CD4-positive, CD25-positive, alpha-beta regulatory T cell (primary cell): ENCODE measurements around the gene CTCFL. TPM values are rescaled to one million over a fixed set of nuclear protein-coding genes. Genes with fewer than 3 reads are reported as not detected.
"Not testable (repeated sequence)": the region's sequence is repeated elsewhere in the genome, so short reads cannot be mapped to it uniquely, and the experiment has no call there.

Source experiments
- ATAC-seq, 2 donors: fragments of 150-1000 bp; cut with Tn5 transposase; one replicate each; pipeline ENCODE4 v1.10.0; 2021; ENCODE audit warnings: low read depth in 2 of 2, moderate number of reproducible peaks in 2 of 2, moderate library complexity in 1 of 2
- DNase-seq, 3 donors: peaks; one replicate each; pipeline versions ENCODE4 v3.0.0 to v3.0.0-alpha.2; 2012 to 2022; ENCODE audit warnings: mixed read lengths in 1 of 3
- H3K27ac ChIP-seq: one replicate; pipeline ENCODE4 v1.7.0; 2013; ENCODE audit warnings: mild to moderate bottlenecking, low read length; ENCODE audit not compliant: insufficient read depth, poor library complexity, severe bottlenecking
- H3K27me3 ChIP-seq: one replicate; pipeline ENCODE4 v1.7.0; 2013; ENCODE audit warnings: low read length; ENCODE audit not compliant: control insufficient read depth, insufficient read depth
- H3K36me3 ChIP-seq: one replicate; pipeline ENCODE4 v1.7.0; 2013; ENCODE audit warnings: mild to moderate bottlenecking, low read length, moderate library complexity; ENCODE audit not compliant: control insufficient read depth, insufficient read depth
- H3K4me1 ChIP-seq: 2 replicates; pipeline ENCODE4 v1.7.0; 2013; ENCODE audit warnings: mild to moderate bottlenecking, low read length; ENCODE audit not compliant: insufficient read depth, control insufficient read depth, poor library complexity, severe bottlenecking
- H3K4me3 ChIP-seq: one replicate; pipeline ENCODE4 v1.7.0; 2013; ENCODE audit warnings: low read depth, mild to moderate bottlenecking, low read length, moderate library complexity
- H3K9me3 ChIP-seq, 2 experiments: 1 replicate in 1 of 2; 2 replicates in 1 of 2; pipeline ENCODE4 v1.7.0; 2013; ENCODE audit warnings: low read length in 2 of 2, mild to moderate bottlenecking in 1 of 2, moderate library complexity in 1 of 2; ENCODE audit not compliant: control insufficient read depth in 2 of 2
- H3K27ac Mint-ChIP-seq, 3 donors: one replicate each; pipeline ENCODE4 v1.8.0; 2020 to 2022; ENCODE audit warnings: mild to moderate bottlenecking in 3 of 3, mixed read lengths in 3 of 3, moderate library complexity in 2 of 3
- H3K27me3 Mint-ChIP-seq: one replicate; pipeline ENCODE4 v1.8.0; 2022; ENCODE audit warnings: mild to moderate bottlenecking, mixed read lengths
- H3K36me3 Mint-ChIP-seq: one replicate; pipeline ENCODE4 v1.8.0; 2020; ENCODE audit warnings: mixed read lengths
- H3K4me1 Mint-ChIP-seq, 4 donors: one replicate each; pipeline ENCODE4 v1.8.0; 2020 to 2022; ENCODE audit warnings: mixed read lengths in 4 of 4, mild to moderate bottlenecking in 1 of 4
- H3K4me3 Mint-ChIP-seq, 4 donors: one replicate each; pipeline ENCODE4 v1.8.0; 2020 to 2022; ENCODE audit warnings: mild to moderate bottlenecking in 4 of 4, mixed read lengths in 4 of 4, moderate library complexity in 3 of 4
- H3K9me3 Mint-ChIP-seq, 7 donors: one replicate each; pipeline ENCODE4 v1.8.0; 2020 to 2022; ENCODE audit warnings: mixed read lengths in 7 of 7, mild to moderate bottlenecking in 3 of 7, moderate library complexity in 2 of 7
- polyA plus RNA-seq, 4 donors: library from polyadenylated mRNA; unstranded; fragments of 300-500 nt; fragmentation: Illumina TruSeq; gene quantifications; one replicate each; pipeline ENCODE4 v1.2.3, GENCODE V29; 2021
- total RNA-seq: library from RNA; stranded (reverse); gene quantifications from one replicate; pipeline ENCODE4 v1.2.3, GENCODE V29; 2022

The CTCFL gene
- total and polyA plus RNA-seq, 5 donors from 2014 or later: not detected

- H3K36me3 Mint-ChIP-seq: no peaks in the 10 kb centered on the region
- no peak overlapping the region for H3K4me3 Mint-ChIP-seq
- H3K27me3 ChIP-seq: peaks cover 4% of the 10 kb centered on the region
- no peaks in the 10 kb centered on the region for H3K9me3 ChIP-seq
- H3K4me1 Mint-ChIP-seq: peaks cover 0 to 2% (median 0%) of the 10 kb centered on the region in 4 donors
- no peak overlapping the region for H3K4me3 ChIP-seq
- no peaks in the 10 kb centered on the region for H3K4me1 ChIP-seq
- no peak overlapping the region for H3K27ac ChIP-seq
- H3K9me3 Mint-ChIP-seq: no peaks in the 10 kb centered on the region
- ATAC-seq (no peak), DNase-seq (no peak)
- no peaks in the 10 kb centered on the region for H3K36me3 ChIP-seq
- no peak overlapping the region for H3K27ac Mint-ChIP-seq
- H3K27me3 Mint-ChIP-seq: peaks cover 15% of the 10 kb centered on the region
These were observed 11.7 kb downstream of the CTCFL start for GRCh38 chr20:57513199-57513598.

- no peaks in the 10 kb centered on the region for H3K9me3 Mint-ChIP-seq
- no peaks in the 10 kb centered on the region for H3K9me3 ChIP-seq
- no peaks in the 10 kb centered on the region for H3K36me3 ChIP-seq
- H3K4me3 Mint-ChIP-seq: no peak overlapping the region
- H3K27ac Mint-ChIP-seq: no peak overlapping the region
- H3K4me1 Mint-ChIP-seq: peaks cover 0 to 2% (median 0%) of the 10 kb centered on the region in 4 donors
- no peak for ATAC-seq
- H3K27me3 Mint-ChIP-seq: peaks cover 15% of the 10 kb centered on the region
- no peaks in the 10 kb centered on the region for H3K36me3 Mint-ChIP-seq
- no peak overlapping the region for H3K27ac ChIP-seq
- DNase-seq: no peak
- peaks cover 4% of the 10 kb centered on the region for H3K27me3 ChIP-seq
- H3K4me3 ChIP-seq: no peak overlapping the region
- no peaks in the 10 kb centered on the region for H3K4me1 ChIP-seq
These were observed 12.5 kb downstream of the CTCFL start for GRCh38 chr20:57512432-57512831.

GRCh38 chr20:57511709-57512108 lies 13.2 kb downstream of the CTCFL start:
- H3K4me1 Mint-ChIP-seq: not testable (repeated sequence)

GRCh38 chr20:57509665-57510237 lies 15.2 kb downstream of the CTCFL start:
- Mint-ChIP-seq H3K9me3 (no peaks in the 10 kb centered on the region), H3K4me1 (peaks cover 0 to 1% (median 0%) of the 10 kb centered on the region in 4 donors), H3K36me3 (no peaks in the 10 kb centered on the region), H3K4me3 (no peak overlapping the region), H3K27me3 (peaks cover 23% of the 10 kb centered on the region), H3K27ac (no peak overlapping the region)
- no peaks in the 10 kb centered on the region for H3K9me3 ChIP-seq
- H3K27ac ChIP-seq: no peak overlapping the region
- peaks cover 4% of the 10 kb centered on the region for H3K27me3 ChIP-seq
- peak in 1 of 3 donors; percentile 6 for DNase-seq
- no peaks in the 10 kb centered on the region for H3K4me1 ChIP-seq
- no peak overlapping the region for H3K4me3 ChIP-seq
- ATAC-seq: no peak
- no peaks in the 10 kb centered on the region for H3K36me3 ChIP-seq

More at GRCh38 chr20:57511709-57512108, 13.2 kb downstream of the CTCFL start:
- not testable (repeated sequence) for H3K9me3 ChIP-seq, H3K27me3 ChIP-seq, H3K27ac Mint-ChIP-seq, ATAC-seq, H3K36me3 Mint-ChIP-seq, H3K4me1 ChIP-seq, H3K4me3 ChIP-seq, H3K4me3 Mint-ChIP-seq, H3K27ac ChIP-seq, DNase-seq, H3K9me3 Mint-ChIP-seq, H3K36me3 ChIP-seq
- peaks cover 13% of the 10 kb centered on the region for H3K27me3 Mint-ChIP-seq

- H3K27me3 Mint-ChIP-seq: peaks cover 32% of the 10 kb centered on the region
- Histone ChIP-seq H3K27me3 (peaks cover 4% of the 10 kb centered on the region), H3K4me1 (no peaks in the 10 kb centered on the region), H3K9me3 (no peaks in the 10 kb centered on the region), H3K36me3 (no peaks in the 10 kb centered on the region), H3K27ac (no peak overlapping the region), H3K4me3 (no peak overlapping the region)
- H3K4me1 Mint-ChIP-seq: no peaks in the 10 kb centered on the region
- ATAC-seq (no peak), DNase-seq (no peak)
- H3K9me3 Mint-ChIP-seq: no peaks in the 10 kb centered on the region
- no peak overlapping the region for H3K27ac Mint-ChIP-seq
- H3K4me3 Mint-ChIP-seq: no peak overlapping the region
- H3K36me3 Mint-ChIP-seq: no peaks in the 10 kb centered on the region
These were observed 16.1 kb downstream of the CTCFL start for GRCh38 chr20:57508831-57509230.

- H3K27ac Mint-ChIP-seq: no peak overlapping the region
- no peak for ATAC-seq
These were observed 16.6 kb downstream of the CTCFL start for GRCh38 chr20:57508381-57508780.

GRCh38 chr20:57507477-57507876 lies 17.5 kb downstream of the CTCFL start:
- H3K36me3 ChIP-seq: no peaks in the 10 kb centered on the region
- peaks cover 4% of the 10 kb centered on the region for H3K27me3 ChIP-seq
- H3K9me3 Mint-ChIP-seq: no peaks in the 10 kb centered on the region
- H3K4me3 ChIP-seq: no peak overlapping the region
- peaks cover 46% of the 10 kb centered on the region for H3K27me3 Mint-ChIP-seq
- H3K4me3 Mint-ChIP-seq: no peak overlapping the region
- ATAC-seq: no peak
- no peaks in the 10 kb centered on the region for H3K36me3 Mint-ChIP-seq
- no peak overlapping the region for H3K27ac Mint-ChIP-seq
- no peak for DNase-seq
- H3K9me3 ChIP-seq: no peaks in the 10 kb centered on the region
- no peaks in the 10 kb centered on the region for H3K4me1 ChIP-seq
- no peak overlapping the region for H3K27ac ChIP-seq
- no peaks in the 10 kb centered on the region for H3K4me1 Mint-ChIP-seq

More at GRCh38 chr20:57508381-57508780, 16.6 kb downstream of the CTCFL start:
- H3K9me3 ChIP-seq: no peaks in the 10 kb centered on the region
- Mint-ChIP-seq H3K4me1 (no peaks in the 10 kb centered on the region), H3K36me3 (no peaks in the 10 kb centered on the region), H3K9me3 (no peaks in the 10 kb centered on the region), H3K4me3 (no peak overlapping the region), H3K27me3 (peaks cover 37% of the 10 kb centered on the region)
- H3K27ac ChIP-seq: no peak overlapping the region
- no peak overlapping the region for H3K4me3 ChIP-seq
- no peaks in the 10 kb centered on the region for H3K4me1 ChIP-seq
- H3K27me3 ChIP-seq: peaks cover 4% of the 10 kb centered on the region
- no peaks in the 10 kb centered on the region for H3K36me3 ChIP-seq
- no peak for DNase-seq

- no peaks in the 10 kb centered on the region for H3K36me3 ChIP-seq
- peak overlapping the region in 1 of 3 donors; percentile 32 for H3K27ac Mint-ChIP-seq
- no peak overlapping the region for H3K27ac ChIP-seq
- DNase-seq (no peak), ATAC-seq (no peak)
- H3K27me3 ChIP-seq: peaks cover 4% of the 10 kb centered on the region
- no peaks in the 10 kb centered on the region for H3K36me3 Mint-ChIP-seq
- H3K4me3 ChIP-seq: no peak overlapping the region
- no peaks in the 10 kb centered on the region for H3K9me3 Mint-ChIP-seq
- no peaks in the 10 kb centered on the region for H3K9me3 ChIP-seq
- H3K4me1 Mint-ChIP-seq: no peaks in the 10 kb centered on the region
- peaks cover 56% of the 10 kb centered on the region for H3K27me3 Mint-ChIP-seq
- no peaks in the 10 kb centered on the region for H3K4me1 ChIP-seq
- no peak overlapping the region for H3K4me3 Mint-ChIP-seq
These were observed 19.0 kb downstream of the CTCFL start for GRCh38 chr20:57505979-57506378.
